Neural progenitor cell (in vitro differentiated cells): ENCODE data around the gene ALG1. TPM values are rescaled to one million over a fixed set of nuclear protein-coding genes. Genes with fewer than 3 reads are reported as not detected.
A peak's percentile ranks its signal among the peaks of the same experiment; 100 is the strongest.

Source experiments
- DNase-seq: peaks from one replicate; pipeline ENCODE4 v3.0.0-alpha.2; 2016; ENCODE audit warnings: low spot score
- H2AFZ ChIP-seq: fragments of 200-600 bp; sonication (generic); replicated peaks from 2 replicates; pipeline ENCODE4 v1.6.1; 2016; ENCODE audit warnings: antibody characterized with exemption
- H3F3A ChIP-seq: fragments of 200-600 bp; sonication (generic); 2 replicates; pipeline ENCODE4 v1.6.1; 2016; ENCODE audit warnings: antibody characterized with exemption, low read depth
- H3K27ac ChIP-seq: fragments of 200-600 bp; sonication (generic); 2 replicates; pipeline ENCODE4 v1.5.1; 2016; ENCODE audit warnings: mild to moderate bottlenecking
- H3K27me3 ChIP-seq: fragments of 200-600 bp; sonication (generic); 2 replicates; pipeline ENCODE4 v1.6.1; 2016; ENCODE audit warnings: mild to moderate bottlenecking, moderate library complexity
- H3K36me3 ChIP-seq: fragments of 200-600 bp; sonication (generic); 2 replicates; pipeline ENCODE4 v1.5.1; 2016
- H3K4me1 ChIP-seq: fragments of 200-600 bp; sonication (generic); 2 replicates; pipeline ENCODE4 v1.6.1; 2016; ENCODE audit warnings: mixed run types
- H3K4me2 ChIP-seq: fragments of 200-600 bp; sonication (generic); 2 replicates; pipeline ENCODE4 v1.6.1; 2016
- H3K4me3 ChIP-seq: fragments of 200-600 bp; sonication (generic); 2 replicates; pipeline ENCODE4 v1.5.1; 2016
- H3K79me2 ChIP-seq: fragments of 200-600 bp; sonication (generic); 2 replicates; pipeline ENCODE4 v1.6.1; 2016; ENCODE audit warnings: low read depth
- H3K9ac ChIP-seq: fragments of 200-600 bp; sonication (generic); 2 replicates; pipeline ENCODE4 v1.6.1; 2016
- H3K9me3 ChIP-seq: fragments of 200-600 bp; sonication (generic); 2 replicates; pipeline ENCODE4 v1.5.1; 2016; ENCODE audit warnings: low read depth
- H4K20me1 ChIP-seq: fragments of 200-600 bp; sonication (generic); 2 replicates; pipeline ENCODE4 v1.6.1; 2016; ENCODE audit warnings: low read depth
- H3K27ac Mint-ChIP-seq: 3 replicates; pipeline ENCODE4 v1.8.0; 2021; ENCODE audit warnings: mixed read lengths
- H3K27me3 Mint-ChIP-seq: 2 replicates; pipeline ENCODE4 v1.8.0; 2022; ENCODE audit warnings: low read depth, mild to moderate bottlenecking, inconsistent platforms, moderate library complexity, mixed read lengths; ENCODE audit not compliant: insufficient read depth
- H3K36me3 Mint-ChIP-seq: 3 replicates; pipeline ENCODE4 v1.8.0; 2021; ENCODE audit warnings: mixed read lengths
- H3K4me1 Mint-ChIP-seq: 3 replicates; pipeline ENCODE4 v1.8.0; 2021; ENCODE audit warnings: mixed read lengths
- H3K4me3 Mint-ChIP-seq: 3 replicates; pipeline ENCODE4 v1.8.0; 2021; ENCODE audit warnings: mild to moderate bottlenecking, moderate library complexity, mixed read lengths
- H3K9me3 Mint-ChIP-seq: 3 replicates; pipeline ENCODE4 v1.8.0; 2020; ENCODE audit warnings: mixed read lengths
- CTCF ChIP-seq: fragments of 200-600 bp; sonication (generic); IDR thresholded peaks from 2 replicates; pipeline ENCODE4 v1.5.1; 2017; ENCODE audit warnings: antibody characterized with exemption, mild to moderate bottlenecking
- EZH2 ChIP-seq: fragments of 200-600 bp; sonication (generic); IDR thresholded peaks from 2 replicates; pipeline ENCODE4 v1.6.1; 2017; ENCODE audit warnings: antibody characterized with exemption, mild to moderate bottlenecking, moderate library complexity
- EZH2phosphoT487 ChIP-seq: fragments of 200-600 bp; sonication (generic); IDR thresholded peaks from 2 replicates; pipeline ENCODE4 v1.6.1; 2017; ENCODE audit warnings: antibody characterized with exemption
- total RNA-seq: library from RNA; depleted of rRNA; stranded (reverse); fragments of >200 nt; gene quantifications from 2 replicates; pipeline ENCODE4 v1.2.3, GENCODE V29; 2015; ENCODE audit warnings: low replicate concordance

Gene ALG1
- total RNA-seq, 1 donor from 2014 or later: 6.1 TPM

GRCh38 chr16:5028950-5029475 is 42.6 kb upstream of the ALG1 start:
- Histone ChIP-seq H3K27me3 (peaks cover 7% of the 10 kb centered on the region), H3K79me2 (no peaks in the 10 kb centered on the region), H3K4me2 (no peak overlapping the region), H2AFZ (no peak overlapping the region), H3F3A (peaks cover 9% of the 10 kb centered on the region), H3K36me3 (no peaks in the 10 kb centered on the region), H3K27ac (no peak overlapping the region), H3K4me3 (no peak overlapping the region), H3K9ac (no peak overlapping the region), H4K20me1 (no peaks in the 10 kb centered on the region), H3K4me1 (peaks cover under 1% of the 10 kb centered on the region), H3K9me3 (no peaks in the 10 kb centered on the region)
- peaks cover 6% of the 10 kb centered on the region for H3K4me1 Mint-ChIP-seq
- no peak overlapping the region for H3K27ac Mint-ChIP-seq
- H3K27me3 Mint-ChIP-seq: peaks cover 10% of the 10 kb centered on the region
- no peaks in the 10 kb centered on the region for H3K9me3 Mint-ChIP-seq
- no peaks in the 10 kb centered on the region for H3K36me3 Mint-ChIP-seq
- H3K4me3 Mint-ChIP-seq: no peak overlapping the region
- no peak for DNase-seq
- TF ChIP-seq EZH2 (no peak), EZH2phosphoT487 (no peak), CTCF (no peak)

GRCh38 chr16:5030251-5030870 is 41.3 kb upstream of the ALG1 start:
- Histone ChIP-seq H3F3A (no peaks in the 10 kb centered on the region), H3K27me3 (peaks cover 7% of the 10 kb centered on the region), H3K4me1 (peaks cover 6% of the 10 kb centered on the region), H3K79me2 (no peaks in the 10 kb centered on the region), H3K27ac (no peak overlapping the region), H3K4me3 (no peak overlapping the region), H3K4me2 (no peak overlapping the region), H3K9me3 (no peaks in the 10 kb centered on the region), H3K36me3 (no peaks in the 10 kb centered on the region), H3K9ac (no peak overlapping the region), H2AFZ (no peak overlapping the region), H4K20me1 (no peaks in the 10 kb centered on the region)
- no peaks in the 10 kb centered on the region for H3K9me3 Mint-ChIP-seq
- H3K36me3 Mint-ChIP-seq: no peaks in the 10 kb centered on the region
- peaks cover 16% of the 10 kb centered on the region for H3K4me1 Mint-ChIP-seq
- peaks cover 10% of the 10 kb centered on the region for H3K27me3 Mint-ChIP-seq
- TF ChIP-seq EZH2phosphoT487 (no peak), EZH2 (no peak)
- H3K4me3 Mint-ChIP-seq: no peak overlapping the region
- no peak overlapping the region for H3K27ac Mint-ChIP-seq
- DNase-seq: no peak

GRCh38 chr16:5031601-5032000 is 40.0 kb upstream of the ALG1 start:
- Mint-ChIP-seq H3K27me3 (peaks cover 8% of the 10 kb centered on the region), H3K4me3 (peak overlapping the region; percentile 73), H3K4me1 (peaks cover 21% of the 10 kb centered on the region), H3K36me3 (no peaks in the 10 kb centered on the region), H3K9me3 (no peaks in the 10 kb centered on the region), H3K27ac (no peak overlapping the region)
- no peak overlapping the region for H3K4me2 ChIP-seq
- no peak for TF ChIP-seq EZH2phosphoT487
- no peak for TF ChIP-seq EZH2
- TF ChIP-seq CTCF: no peak
- H3K4me3 ChIP-seq: no peak overlapping the region
- H3K27ac ChIP-seq: no peak overlapping the region
- no peaks in the 10 kb centered on the region for H4K20me1 ChIP-seq
- no peak overlapping the region for H2AFZ ChIP-seq
- H3K79me2 ChIP-seq: no peaks in the 10 kb centered on the region
- no peaks in the 10 kb centered on the region for H3K9me3 ChIP-seq
- H3K27me3 ChIP-seq: peaks cover 7% of the 10 kb centered on the region
- no peak overlapping the region for H3K9ac ChIP-seq
- peaks cover 6% of the 10 kb centered on the region for H3K4me1 ChIP-seq
- no peaks in the 10 kb centered on the region for H3K36me3 ChIP-seq
- H3F3A ChIP-seq: peaks cover 9% of the 10 kb centered on the region
- DNase-seq: no peak

GRCh38 chr16:5032748-5033167 is 38.9 kb upstream of the ALG1 start:
- Histone ChIP-seq H3K9me3 (no peaks in the 10 kb centered on the region), H3K4me1 (peaks cover 6% of the 10 kb centered on the region), H3K27ac (no peak overlapping the region), H3K4me3 (peak overlapping the region; percentile 97), H3K36me3 (no peaks in the 10 kb centered on the region), H4K20me1 (no peaks in the 10 kb centered on the region), H3K9ac (peak overlapping the region; percentile 58), H2AFZ (peak overlapping the region; percentile 99), H3K79me2 (no peaks in the 10 kb centered on the region), H3K27me3 (peaks cover 7% of the 10 kb centered on the region), H3K4me2 (peak overlapping the region; percentile 97), H3F3A (peaks cover 11% of the 10 kb centered on the region)
- Mint-ChIP-seq H3K9me3 (no peaks in the 10 kb centered on the region), H3K27me3 (peaks cover 6% of the 10 kb centered on the region), H3K27ac (no peak overlapping the region), H3K36me3 (no peaks in the 10 kb centered on the region), H3K4me1 (peaks cover 21% of the 10 kb centered on the region), H3K4me3 (peak overlapping the region; percentile 84)
- no peak for DNase-seq
- TF ChIP-seq EZH2phosphoT487: no peak
- no peak for TF ChIP-seq EZH2
- no peak for TF ChIP-seq CTCF
